Breast epithelium (tissue), 3 donors: ENCODE data around the gene PRR23C.

Experiments
- POLR2A ChIP-seq: fragments of 450-650 bp; IDR thresholded peaks from one replicate; pipeline ENCODE4 v1.6.1; 2016; ENCODE audit warnings: antibody characterized with exemption, mild to moderate bottlenecking, moderate library complexity
- POLR2AphosphoS5 ChIP-seq, 3 donors: sonication (generic); formaldehyde crosslinking; IDR thresholded peaks; one replicate each; pipeline ENCODE4 v1.6.1; 2017; ENCODE audit warnings: antibody characterized with exemption in 3 of 3
- TF ChIP-seq, protein P1 (sequence below), 3 donors: fragments of 450-650 bp; IDR thresholded peaks; one replicate each; pipeline ENCODE4 v1.5.1; 2016 to 2017; ENCODE audit warnings: antibody characterized with exemption in 3 of 3, mild to moderate bottlenecking in 3 of 3, moderate library complexity in 3 of 3

- TF ChIP-seq, protein P1, sequence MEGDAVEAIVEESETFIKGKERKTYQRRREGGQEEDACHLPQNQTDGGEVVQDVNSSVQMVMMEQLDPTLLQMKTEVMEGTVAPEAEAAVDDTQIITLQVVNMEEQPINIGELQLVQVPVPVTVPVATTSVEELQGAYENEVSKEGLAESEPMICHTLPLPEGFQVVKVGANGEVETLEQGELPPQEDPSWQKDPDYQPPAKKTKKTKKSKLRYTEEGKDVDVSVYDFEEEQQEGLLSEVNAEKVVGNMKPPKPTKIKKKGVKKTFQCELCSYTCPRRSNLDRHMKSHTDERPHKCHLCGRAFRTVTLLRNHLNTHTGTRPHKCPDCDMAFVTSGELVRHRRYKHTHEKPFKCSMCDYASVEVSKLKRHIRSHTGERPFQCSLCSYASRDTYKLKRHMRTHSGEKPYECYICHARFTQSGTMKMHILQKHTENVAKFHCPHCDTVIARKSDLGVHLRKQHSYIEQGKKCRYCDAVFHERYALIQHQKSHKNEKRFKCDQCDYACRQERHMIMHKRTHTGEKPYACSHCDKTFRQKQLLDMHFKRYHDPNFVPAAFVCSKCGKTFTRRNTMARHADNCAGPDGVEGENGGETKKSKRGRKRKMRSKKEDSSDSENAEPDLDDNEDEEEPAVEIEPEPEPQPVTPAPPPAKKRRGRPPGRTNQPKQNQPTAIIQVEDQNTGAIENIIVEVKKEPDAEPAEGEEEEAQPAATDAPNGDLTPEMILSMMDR (IDR thresholded peaks at IDR 0.05), result no peak
- TF ChIP-seq POLR2AphosphoS5 (IDR thresholded peaks at IDR 0.05) (no peak), POLR2A (no peak)
Observed at GRCh38 chr3:139093840-139094239, 49.1 kb upstream of the PRR23C start.
